Stimulated activated CD4-positive, alpha-beta T cell treated with anti-CD3 and anti-CD28 coated beads, Interleukin-4, amount 100 ng/mL, for 24 hours (primary cell): ENCODE results near the gene ZNF562.
"Not testable (repeated sequence)": the region's sequence is repeated elsewhere in the genome, so short reads cannot be mapped to it uniquely, and the experiment has no call there.

ENCODE experiments used
- DNase-seq: peaks from one replicate; pipeline ENCODE4 v3.0.0-alpha.2; 2020

The ZNF562 gene

GRCh38 chr19:9674663-9675357 is at the start of gene ZNF562:
TSS of gene ZNF562 (minus strand) at chr19:9675100. CDS start at chr19:9660744, 14,356 bp downstream.
- peak; percentile 84 for DNase-seq

GRCh38 chr19:9724157-9724556 is 49.3 kb upstream of the ZNF562 start:
- no peak for DNase-seq

GRCh38 chr19:9721861-9722260 is 47.0 kb upstream of the ZNF562 start:
- DNase-seq, result no peak

GRCh38 chr19:9720541-9720940 is 45.6 kb upstream of the ZNF562 start:
- no peak for DNase-seq

- no peak for DNase-seq
These were observed 36.9 kb upstream of the ZNF562 start for GRCh38 chr19:9711815-9712214.

- DNase-seq, result no peak
These were observed 34.4 kb upstream of the ZNF562 start for GRCh38 chr19:9709305-9709704.

- DNase-seq, result no peak
These were observed 30.9 kb upstream of the ZNF562 start for GRCh38 chr19:9705836-9706235.

GRCh38 chr19:9702186-9702585 is 27.3 kb upstream of the ZNF562 start:
- DNase-seq, result no peak

- no peak for DNase-seq
These were observed 25.5 kb upstream of the ZNF562 start for GRCh38 chr19:9700229-9700981.

GRCh38 chr19:9690301-9690700 is 15.4 kb upstream of the ZNF562 start:
- not testable (repeated sequence) for DNase-seq

- not testable (repeated sequence) for DNase-seq
These were observed 5.1 kb upstream of the ZNF562 start for GRCh38 chr19:9679996-9680395.

- DNase-seq, result not testable (repeated sequence)
These were observed 530 bp upstream of the ZNF562 start for GRCh38 chr19:9675358-9675901.

GRCh38 chr19:9673912-9674662 is 813 bp downstream of the ZNF562 start:
- peak; percentile 61 for DNase-seq

GRCh38 chr19:9672893-9673292 is 2.0 kb downstream of the ZNF562 start:
- no peak for DNase-seq

- DNase-seq, result no peak
These were observed 3.2 kb downstream of the ZNF562 start for GRCh38 chr19:9671655-9672054.

- no peak for DNase-seq
These were observed 6.4 kb downstream of the ZNF562 start for GRCh38 chr19:9668544-9668943.

- DNase-seq, result no peak
These were observed 7.0 kb downstream of the ZNF562 start for GRCh38 chr19:9667898-9668297.

- DNase-seq, result no peak
These were observed 16.1 kb downstream of the ZNF562 start for GRCh38 chr19:9658769-9659168.

GRCh38 chr19:9653066-9653555 is 21.8 kb downstream of the ZNF562 start:
- not testable (repeated sequence) for DNase-seq

GRCh38 chr19:9651464-9651863 is 23.4 kb downstream of the ZNF562 start:
- not testable (repeated sequence) for DNase-seq

- DNase-seq, result no peak
These were observed 24.6 kb downstream of the ZNF562 start for GRCh38 chr19:9650345-9650744.

GRCh38 chr19:9645472-9645871 is 29.4 kb downstream of the ZNF562 start:
- no peak for DNase-seq

- DNase-seq, result no peak
These were observed 30.4 kb downstream of the ZNF562 start for GRCh38 chr19:9644472-9644871.
